CMK (cell line): ENCODE results near the gene CLBA1.
"Not testable (repeated sequence)": the region's sequence is repeated elsewhere in the genome, so short reads cannot be mapped to it uniquely, and the experiment has no call there.

Source experiments
- DNase-seq: peaks from one replicate; pipeline ENCODE4 v3.0.0-alpha.2; 2010; ENCODE audit warnings: low read depth

The CLBA1 gene

DNA sequence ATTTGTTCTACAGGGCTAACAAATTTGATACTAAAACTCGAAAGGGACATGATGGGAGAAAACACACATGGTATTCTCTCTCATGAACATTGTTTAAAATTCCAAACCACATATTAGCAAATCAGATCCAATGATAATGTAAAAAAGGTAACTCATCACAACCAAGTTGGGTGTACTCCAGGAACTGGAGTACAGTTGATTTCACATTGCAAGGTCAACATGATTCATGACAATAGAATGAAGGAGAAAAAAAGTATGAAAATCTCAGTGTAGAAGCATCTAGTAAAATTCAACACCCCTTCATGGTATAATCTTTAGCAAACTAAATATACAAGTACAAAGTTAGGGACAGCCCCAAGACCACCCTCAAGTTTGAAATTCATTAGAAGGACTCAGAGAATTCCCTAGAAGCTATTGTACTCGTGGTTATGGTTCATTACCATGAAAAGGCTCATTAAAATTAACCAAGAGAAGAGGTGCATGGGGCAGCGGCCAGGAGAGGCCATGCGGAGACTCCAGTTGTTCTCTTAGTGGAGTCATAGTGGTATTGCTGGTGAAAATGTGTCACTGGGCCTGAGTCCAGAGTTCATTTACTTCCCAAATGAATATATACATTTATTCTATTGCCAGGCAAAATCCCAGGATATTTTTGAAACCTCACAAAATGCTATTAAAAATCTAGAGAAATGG is 38.3 kb downstream of the CLBA1 start:
- DNase-seq = no peak

DNA sequence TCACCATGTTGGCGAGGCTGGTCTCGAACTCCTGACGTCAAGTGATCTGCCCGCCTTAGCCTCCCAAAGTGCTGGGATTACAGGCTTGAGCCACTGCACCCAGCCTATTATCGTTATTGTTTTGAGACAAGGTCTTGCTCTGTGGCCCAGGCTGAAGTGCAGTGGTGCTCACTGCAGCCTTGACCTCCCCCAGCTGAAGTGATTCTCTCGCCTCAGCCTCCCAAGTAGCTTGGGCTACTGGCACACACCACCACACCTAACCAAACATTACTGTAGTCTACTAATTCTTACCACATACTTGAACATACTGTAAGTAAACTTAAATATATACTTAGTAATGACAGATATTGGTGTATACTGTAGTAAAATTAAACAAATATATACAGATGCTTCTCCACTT is 39.8 kb downstream of the CLBA1 start:
- DNase-seq = no peak

DNA sequence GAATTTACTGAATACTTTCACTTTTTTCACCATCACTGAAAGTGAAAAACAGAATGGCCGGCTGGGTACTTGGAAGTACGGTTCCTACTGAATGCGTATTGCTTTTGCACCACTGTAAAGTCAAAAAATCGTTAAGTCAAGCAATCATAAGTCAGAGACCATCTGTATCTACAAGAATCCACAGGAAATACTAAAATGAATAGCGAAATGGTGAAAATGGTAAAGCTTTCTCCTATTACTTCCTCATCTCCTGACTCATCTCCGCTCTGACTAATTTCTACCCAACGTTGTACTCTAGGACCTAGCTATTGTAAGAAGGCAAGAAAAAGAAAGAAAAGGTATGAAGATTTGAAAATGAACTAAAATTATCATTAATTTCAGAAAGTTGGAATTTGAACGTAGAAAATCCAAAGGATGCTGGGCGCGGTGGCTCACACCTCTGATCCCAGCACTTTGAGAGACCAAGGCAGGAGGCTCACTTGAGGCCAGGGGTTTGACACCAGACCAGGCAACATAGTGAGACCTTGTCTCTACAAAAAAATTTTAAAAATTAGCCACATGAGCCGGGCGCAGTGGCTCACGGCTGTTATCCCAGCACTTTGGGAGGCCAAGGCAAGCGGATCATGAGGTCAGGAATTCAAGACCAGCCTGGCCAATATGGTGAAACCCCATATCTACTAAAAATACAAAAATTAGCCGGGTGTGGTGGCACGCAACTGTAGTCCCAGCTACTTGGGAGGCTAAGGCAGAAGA is 40.6 kb downstream of the CLBA1 start:
- no peak for DNase-seq

DNA sequence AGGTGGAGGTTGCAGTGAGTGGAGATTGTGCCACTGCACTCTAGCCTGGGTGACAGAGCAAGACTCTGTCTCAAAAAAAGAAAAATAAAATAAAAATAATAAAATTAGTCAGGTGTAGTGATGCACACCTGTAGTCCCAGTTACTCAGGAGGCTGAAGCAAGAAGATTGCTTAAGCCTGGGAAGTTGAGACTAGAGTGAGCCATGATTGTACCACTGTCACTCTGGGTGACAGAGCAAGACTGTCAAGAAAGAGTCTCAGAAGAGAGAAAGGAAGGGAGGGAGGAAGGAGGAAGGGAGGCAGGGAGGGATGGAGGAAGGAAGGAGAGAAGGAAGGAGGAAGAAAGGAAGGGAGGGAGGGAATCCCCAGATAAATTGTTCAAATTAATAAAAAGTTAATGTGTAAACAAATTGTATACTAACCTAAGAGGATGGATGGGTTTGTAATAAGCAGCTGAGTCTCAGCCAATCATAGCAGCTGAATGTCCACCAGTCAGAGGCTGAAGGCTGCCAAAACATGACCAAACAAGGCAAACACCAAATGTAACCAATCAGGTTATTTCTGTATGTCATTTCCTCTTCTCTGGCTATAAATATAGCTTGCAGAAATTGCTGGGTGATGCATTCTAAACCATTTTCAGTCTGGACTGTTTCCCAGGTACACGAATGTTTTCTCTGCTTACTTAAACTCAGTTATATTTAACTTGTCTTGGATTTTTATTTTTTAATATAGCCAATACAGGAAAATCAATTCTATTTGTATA is 41.4 kb downstream of the CLBA1 start:
- no peak for DNase-seq

DNA sequence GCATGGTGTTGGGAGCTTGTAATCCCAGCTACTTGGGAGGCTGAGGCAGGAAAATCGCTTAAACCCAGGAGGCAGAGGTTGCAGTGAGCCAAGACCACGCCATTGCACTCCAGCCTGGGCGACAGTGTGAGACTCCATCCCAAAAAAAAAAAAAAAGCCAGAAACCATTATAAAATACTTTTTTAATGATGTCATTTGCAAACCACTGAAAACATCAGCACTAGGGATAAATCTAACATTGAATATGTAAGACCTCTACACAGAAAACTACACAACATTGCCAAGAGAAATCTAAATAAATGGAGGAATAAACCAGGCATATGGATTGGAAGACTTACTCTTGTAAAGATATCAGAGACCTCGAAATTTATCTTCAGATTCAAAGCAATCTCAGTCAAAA is 42.1 kb downstream of the CLBA1 start:
- not testable (repeated sequence) for DNase-seq

DNA sequence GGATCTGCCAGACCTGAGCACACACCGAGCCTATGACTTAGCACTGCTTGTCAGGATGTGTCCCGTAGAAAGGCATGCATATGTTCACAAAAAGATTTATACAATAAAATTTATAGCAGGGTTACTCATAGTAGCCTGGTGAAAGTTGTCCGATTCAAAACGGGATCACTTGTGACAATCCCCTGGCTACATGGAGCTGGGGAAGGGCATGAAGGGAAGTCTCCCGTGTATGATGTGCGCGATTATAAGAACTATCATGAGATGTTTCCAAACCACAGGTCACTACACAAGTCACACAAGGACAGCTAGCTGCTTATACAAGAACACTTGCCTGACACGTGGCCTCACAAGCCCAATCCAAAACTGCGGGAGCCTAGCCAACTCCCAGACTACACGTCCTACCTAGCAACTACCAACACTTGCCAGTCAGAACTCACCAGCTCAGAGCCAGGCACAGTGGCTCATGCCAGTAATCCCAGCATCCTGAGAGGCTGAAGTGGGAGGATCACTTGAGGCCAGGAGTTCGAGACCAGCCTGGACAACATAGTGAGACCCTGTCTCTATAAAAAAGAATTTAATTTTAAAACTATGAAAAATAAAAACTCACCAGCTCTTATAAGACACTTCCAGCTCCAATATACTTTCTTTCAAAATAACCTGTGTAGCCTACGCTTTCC is 42.8 kb downstream of the CLBA1 start:
- DNase-seq = no peak

DNA sequence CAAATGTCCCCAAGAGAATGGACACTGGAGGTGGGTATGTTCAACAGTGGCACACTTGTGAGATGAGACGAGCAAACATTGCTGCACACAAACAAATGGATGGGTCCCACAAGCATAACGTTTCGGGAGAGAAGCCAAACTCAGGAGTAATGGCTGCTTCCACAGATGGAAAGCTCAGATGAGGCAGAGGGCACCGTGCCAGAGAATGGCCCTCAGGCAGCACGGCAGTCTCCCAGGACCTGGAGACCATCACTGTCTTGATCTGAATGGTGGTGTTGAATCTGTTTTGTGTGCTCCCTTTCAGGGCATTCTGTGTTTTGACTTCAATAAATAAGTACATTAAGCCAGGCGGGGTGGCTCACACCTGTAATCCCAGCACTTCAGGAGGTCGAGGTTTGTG is 43.8 kb downstream of the CLBA1 start:
- DNase-seq = no peak

DNA sequence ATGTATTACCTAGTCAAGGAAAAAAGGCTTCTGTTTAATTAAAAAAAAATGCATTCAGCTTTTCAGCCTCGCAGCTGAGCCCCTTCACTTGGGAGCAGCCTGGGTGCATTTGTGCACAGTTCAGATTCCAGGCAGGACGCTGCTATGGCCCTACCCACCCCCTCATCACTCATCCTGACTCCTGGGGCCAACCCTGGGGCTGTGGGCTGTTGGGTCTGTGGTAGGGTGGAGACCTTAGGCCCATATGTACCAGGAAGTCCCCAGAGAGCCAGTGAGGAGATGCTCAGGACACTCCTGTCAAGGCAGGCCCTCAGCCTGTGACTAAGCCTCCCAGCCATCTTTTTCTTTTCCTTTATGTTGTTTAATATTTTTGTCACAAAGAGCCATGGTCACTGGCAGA is 44.6 kb downstream of the CLBA1 start:
- DNase-seq = no peak

DNA sequence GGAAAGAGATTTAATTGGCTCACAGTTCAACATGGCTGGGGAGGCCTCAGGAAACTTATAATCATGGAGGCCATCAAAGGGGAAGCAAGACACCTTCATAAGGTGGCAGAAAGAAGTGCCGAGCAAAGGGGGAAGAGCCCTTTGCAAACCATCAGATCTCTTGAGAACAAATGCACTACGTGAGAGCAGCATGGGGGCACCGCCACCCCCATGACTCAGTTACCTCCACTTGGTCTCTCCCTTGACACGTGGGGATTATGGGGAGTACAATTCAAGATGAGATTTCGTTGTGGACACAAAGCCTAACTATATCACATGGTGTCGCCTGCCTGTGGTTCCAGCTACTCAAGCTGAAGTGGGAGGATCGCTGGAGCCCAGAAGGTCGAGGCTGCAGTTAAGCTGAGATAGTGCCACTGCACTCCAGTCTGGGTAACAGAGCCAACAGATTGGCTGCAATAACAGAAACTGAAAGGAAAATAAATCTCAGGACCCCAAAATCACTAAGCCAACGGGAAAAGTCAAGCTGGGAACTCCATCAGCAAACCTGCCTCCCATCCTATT is 45.3 kb downstream of the CLBA1 start:
- DNase-seq = no peak

DNA sequence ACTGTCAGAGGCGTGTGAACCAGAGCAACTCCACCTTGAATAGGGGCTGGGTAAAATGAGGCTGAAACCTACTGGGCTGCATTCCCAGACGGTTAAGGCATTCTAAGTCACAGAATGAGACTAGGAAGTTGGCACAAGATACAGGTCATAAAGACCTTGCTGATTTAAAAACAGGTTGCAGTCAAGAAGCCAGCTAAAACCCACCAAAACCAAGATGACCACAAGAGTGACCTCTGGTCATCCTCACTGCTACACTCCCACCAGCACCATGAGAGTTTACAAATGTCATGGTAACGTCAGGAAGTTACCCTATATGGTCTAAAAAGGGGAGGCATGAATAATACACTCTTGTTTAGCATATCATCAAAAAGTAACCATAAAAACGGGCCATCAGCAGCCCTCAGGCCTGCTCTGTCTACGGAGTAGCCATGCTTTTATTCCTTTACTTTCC is 46.9 kb downstream of the CLBA1 start:
- DNase-seq = not testable (repeated sequence)

DNA sequence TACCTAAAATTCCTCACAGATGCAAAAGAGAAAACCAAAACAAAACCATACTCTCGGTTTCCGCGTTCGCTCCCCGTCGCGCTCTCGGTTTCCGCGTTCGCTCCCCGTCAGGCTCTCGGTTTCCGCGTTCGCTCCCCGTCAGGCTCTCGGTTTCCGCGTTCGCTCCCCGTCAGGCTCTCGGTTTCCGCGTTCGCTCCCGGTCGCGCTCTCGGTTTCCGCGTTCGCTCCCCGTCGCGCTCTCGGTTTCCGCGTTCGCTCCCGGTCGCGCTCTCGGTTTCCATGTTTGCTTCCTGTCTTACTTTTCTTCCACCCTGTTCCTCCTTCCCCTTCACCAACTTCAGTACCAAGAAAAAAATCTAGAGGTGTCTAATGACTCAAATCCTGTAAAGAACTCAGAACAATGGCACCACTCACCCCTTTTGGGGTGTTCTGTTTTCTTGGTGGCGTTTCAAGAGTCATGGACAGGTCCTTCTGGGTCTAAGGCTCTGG is 47.9 kb downstream of the CLBA1 start:
- not testable (repeated sequence) for DNase-seq

DNA sequence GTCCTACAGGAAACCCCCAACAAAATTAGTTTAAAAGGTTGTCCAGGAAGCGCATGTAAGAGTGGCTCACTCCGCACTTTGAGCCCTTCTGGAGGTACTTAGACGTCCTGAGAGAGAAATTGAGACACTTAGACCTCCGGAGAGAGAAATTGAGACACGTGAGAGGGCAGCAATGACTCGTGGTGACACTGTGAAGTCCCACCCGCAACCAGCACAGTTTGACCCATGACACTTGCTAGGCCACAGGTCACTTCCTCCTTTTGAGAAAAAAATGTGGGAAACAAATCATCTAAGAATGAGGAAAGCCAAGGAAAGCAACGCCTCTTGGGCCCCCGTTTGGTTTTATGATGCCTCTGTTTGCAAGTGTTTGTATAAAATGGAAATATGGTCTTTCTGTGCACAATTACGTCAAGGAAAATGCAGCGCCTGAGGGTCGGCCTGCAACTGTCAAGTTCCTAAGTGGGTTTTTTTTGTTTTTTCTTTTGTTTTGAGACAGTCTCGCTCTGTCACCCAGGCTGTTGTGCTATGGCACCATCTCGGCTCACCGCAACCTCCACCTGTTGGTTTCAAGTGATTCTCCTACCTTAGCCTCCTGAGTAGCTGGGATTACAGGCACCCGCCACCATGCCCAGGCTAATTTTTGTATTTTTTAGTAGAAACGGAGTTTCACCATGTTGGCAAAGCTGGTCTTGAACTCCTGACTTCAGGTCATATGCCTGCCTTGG is 48.9 kb downstream of the CLBA1 start:
- no peak for DNase-seq

DNA sequence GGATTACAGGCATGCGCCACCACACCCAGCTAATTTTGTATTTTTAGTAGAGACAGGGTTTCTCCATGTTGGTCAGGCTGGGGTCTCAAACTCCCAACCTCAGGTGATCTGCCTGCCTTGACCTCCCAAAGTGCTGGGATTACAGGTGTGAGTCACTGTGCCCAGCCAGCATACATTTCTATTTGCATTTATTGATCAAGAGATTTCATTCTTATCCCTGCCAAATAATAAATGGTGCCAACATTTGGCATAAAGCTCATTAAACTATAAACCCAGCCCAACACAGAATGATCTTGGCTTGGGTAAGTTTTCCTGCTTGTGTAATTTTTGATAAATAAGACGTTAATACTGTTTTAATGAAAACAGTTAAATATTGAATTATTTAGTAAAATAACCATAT is 50.0 kb downstream of the CLBA1 start:
- DNase-seq = not testable (repeated sequence)

DNA sequence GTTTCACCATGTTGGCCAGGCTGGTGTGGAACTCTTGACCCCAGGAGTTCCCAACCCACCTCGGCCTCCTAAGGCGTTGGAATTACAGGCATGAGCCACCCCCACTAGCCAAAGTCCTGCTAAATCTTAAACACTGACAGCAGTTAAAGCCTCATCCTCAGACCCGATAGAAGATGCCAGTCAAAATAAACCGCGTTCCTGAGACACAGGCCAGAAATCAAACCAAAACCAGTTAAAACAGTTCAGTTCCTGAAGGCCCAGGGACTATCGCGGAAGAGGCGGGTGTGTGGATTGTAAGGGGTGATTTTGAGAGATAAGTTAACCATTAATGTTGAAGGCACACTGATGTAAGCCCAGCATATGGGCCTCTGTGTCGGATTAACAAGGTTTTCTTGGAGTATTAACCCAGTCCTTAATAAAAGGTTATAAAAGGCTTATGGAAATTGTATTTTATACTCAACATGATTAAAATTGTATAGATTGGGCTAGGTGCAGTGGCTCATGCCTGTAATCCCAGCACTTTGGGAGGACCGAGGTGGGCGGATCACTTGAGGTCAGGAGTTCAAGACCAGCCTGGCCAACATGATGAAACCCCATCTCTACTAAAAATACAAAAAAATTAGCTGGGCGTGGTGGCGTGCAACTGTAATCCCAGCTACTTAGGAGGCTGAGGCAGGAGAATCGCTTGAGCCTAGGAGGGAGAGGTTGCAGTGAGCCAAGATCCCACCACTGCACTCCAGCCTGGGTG is 54.0 kb downstream of the CLBA1 start:
- DNase-seq = no peak

DNA sequence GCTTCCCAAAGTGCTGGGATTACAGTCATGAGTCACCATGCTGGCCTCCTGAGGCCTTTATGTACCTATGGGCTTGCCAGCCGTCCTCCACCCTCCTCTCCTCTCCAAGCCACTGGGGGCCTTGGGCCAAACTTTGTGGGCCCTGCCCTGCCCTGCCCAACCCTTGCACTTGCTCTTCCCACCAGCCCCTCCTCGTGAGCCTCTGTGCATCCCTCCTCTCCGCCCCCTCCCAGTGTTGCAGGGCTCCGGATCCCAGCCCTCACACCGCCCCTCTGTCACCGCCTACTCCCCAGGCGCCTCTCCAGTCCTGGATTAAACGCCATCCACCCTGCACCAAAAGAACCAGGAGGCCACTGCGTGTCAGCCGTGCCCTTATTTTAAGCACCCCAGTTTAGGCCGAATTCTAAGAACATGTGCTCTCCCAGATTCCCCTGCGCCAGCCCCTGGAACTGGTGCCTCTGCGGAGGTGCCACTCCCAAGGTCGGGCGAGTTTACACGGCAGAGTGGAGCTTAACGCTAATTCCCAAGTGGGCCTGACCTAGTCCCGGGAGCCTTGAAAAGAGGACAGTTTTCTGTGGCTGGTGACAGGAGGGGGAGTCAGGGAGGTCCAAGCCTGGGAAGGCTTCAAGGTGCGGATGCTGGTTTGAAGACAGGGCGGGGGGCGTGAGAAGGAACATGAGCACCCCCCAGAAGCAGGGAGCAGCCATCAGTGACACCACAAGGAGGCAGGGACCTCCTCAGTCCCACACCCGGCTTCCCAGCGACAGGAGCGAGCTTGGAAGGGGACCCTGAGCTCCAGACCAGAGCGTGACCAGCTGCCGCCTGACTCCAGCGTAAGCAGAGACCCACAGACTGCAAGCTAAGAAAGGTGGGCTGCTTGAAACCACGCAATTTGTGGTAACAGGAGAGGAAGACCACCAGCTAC is 56.5 kb downstream of the CLBA1 start:
- DNase-seq = no peak

DNA sequence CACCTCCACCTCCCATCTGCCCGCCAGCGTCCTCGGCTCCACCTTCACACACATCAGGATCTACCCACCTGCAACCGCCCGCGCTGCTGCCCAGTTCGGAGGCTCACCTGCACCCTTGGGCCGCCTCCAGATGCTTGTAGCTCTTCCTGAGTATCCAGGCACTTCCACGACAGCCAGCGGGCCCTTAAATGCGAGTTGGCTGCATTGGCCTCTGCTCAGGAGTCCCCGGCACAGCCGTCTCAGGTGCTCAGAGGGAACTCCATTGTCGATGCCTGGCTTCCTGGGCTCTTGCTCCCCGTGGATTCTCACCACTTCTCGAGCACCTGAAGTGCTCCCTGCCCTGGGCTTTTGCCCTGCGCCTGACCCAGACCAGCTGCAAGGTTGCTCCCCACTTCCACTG is 57.2 kb downstream of the CLBA1 start:
- DNase-seq = no peak

DNA sequence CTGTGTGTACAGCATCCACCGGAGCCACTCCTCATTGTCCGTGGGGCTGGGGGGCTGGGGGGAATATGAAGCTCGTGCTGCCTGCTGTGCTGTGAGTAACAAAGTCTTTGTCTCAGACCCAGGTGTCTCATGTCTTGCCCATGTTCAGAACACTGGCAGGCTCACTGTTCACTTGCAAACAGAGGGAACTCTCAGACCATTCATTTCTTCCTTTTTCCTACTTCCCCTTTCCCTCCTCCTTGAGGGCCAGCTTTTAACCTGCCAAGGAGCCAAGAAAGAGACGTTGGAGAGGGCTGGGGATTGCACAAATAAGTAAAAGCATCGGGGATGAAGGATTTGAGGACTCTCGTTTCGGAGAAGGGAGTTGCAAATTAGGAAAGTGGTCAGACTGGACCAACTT is 58.1 kb downstream of the CLBA1 start:
- no peak for DNase-seq
